Nephron progenitor cell (in vitro differentiated cells): ENCODE measurements around the gene CDKN2D.

Experiments
- DNase-seq: peaks from one replicate; pipeline ENCODE4 v3.0.0; 2021
- H3K27ac Mint-ChIP-seq: 2 replicates; pipeline ENCODE4 v1.8.0; 2021; ENCODE audit warnings: mild to moderate bottlenecking, moderate library complexity, mixed read lengths
- H3K27me3 Mint-ChIP-seq: 2 replicates; pipeline ENCODE4 v1.8.0; 2021; ENCODE audit warnings: mild to moderate bottlenecking, low read depth, mixed read lengths; ENCODE audit not compliant: poor library complexity
- H3K36me3 Mint-ChIP-seq: 2 replicates; pipeline ENCODE4 v1.8.0; 2021; ENCODE audit warnings: low read depth, mixed read lengths
- H3K4me1 Mint-ChIP-seq: 2 replicates; pipeline ENCODE4 v1.8.0; 2021; ENCODE audit warnings: mixed read lengths
- H3K4me3 Mint-ChIP-seq: 2 replicates; pipeline ENCODE4 v1.8.0; 2021; ENCODE audit warnings: mild to moderate bottlenecking, moderate library complexity, mixed read lengths
- H3K9me3 Mint-ChIP-seq: 2 replicates; pipeline ENCODE4 v1.8.0; 2021; ENCODE audit warnings: mild to moderate bottlenecking, moderate library complexity, mixed read lengths
- CTCF ChIP-seq: fragments of 200-600 bp; sonication (generic); IDR thresholded peaks from 2 replicates; pipeline ENCODE4 v1.5.0; 2021; ENCODE audit warnings: antibody characterized with exemption

Gene CDKN2D

GRCh38 chr19:10566408-10566657, 2.4 kb downstream of the CDKN2D start:
- Mint-ChIP-seq H3K4me1 (peaks cover 51% of the 10 kb centered on the region), H3K27ac (peak overlapping the region; percentile 12), H3K4me3 (peak overlapping the region; percentile 94), H3K27me3 (peaks cover 18% of the 10 kb centered on the region), H3K36me3 (peaks cover 2% of the 10 kb centered on the region), H3K9me3 (no peaks in the 10 kb centered on the region)
- TF ChIP-seq CTCF = no peak
- no peak for DNase-seq

DNA sequence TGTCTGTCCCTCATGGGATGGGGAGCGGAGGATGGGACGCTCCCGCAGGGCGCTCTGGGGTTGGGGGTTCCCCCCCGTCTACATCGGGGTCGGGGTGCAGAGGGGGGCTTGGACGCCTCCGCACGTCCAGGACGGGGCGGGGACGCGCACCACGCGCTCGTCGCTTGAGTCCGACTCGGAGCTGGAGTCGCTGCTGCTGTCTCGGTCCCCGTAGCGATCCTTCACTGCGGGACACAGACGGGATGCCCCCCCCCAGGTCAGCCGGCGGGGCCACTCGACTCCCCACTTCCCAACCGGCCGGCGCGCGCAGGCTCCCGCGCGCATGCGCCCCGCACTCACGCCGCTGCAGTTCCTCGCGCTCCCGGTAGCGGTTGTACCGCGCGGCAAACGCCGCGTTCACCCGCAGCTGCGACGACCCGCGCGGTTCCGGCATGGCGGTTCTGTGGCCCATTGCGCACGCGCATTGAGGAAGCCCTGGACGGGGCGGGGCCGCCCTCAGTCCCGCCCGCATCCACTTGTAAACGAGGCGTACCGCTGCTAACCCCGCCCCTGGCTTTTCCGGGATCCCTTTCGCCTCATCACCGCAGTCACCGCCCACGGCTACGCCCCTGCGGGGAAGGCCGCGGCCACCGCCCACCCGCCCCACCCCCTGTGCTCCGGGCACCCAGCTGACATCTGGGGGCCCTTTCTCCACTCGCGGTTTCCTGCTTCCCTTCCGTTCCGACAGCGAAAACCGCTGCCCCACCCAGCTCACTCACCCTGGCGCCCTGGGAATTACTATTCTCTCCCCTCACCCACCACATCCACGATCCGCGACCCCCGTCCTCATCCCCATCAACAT, 3.0 kb downstream of the CDKN2D start, which contains the start of gene KRI1:
TSS of gene KRI1 (minus strand) at position 444 of the 841 bp plus-strand sequence. CDS start at position 433, 11 bp downstream.
- Mint-ChIP-seq H3K9me3 (no peaks in the 10 kb centered on the region), H3K27me3 (peaks cover 18% of the 10 kb centered on the region), H3K4me3 (peak within 1 kb of the TSS; percentile 94), H3K27ac (peak within 1 kb of the TSS; percentile 78), H3K4me1 (peaks cover 50% of the 10 kb centered on the region), H3K36me3 (peaks cover 7% of the 10 kb centered on the region)
- peak; percentile 99 for DNase-seq
- peak; percentile 45 for TF ChIP-seq CTCF

DNA sequence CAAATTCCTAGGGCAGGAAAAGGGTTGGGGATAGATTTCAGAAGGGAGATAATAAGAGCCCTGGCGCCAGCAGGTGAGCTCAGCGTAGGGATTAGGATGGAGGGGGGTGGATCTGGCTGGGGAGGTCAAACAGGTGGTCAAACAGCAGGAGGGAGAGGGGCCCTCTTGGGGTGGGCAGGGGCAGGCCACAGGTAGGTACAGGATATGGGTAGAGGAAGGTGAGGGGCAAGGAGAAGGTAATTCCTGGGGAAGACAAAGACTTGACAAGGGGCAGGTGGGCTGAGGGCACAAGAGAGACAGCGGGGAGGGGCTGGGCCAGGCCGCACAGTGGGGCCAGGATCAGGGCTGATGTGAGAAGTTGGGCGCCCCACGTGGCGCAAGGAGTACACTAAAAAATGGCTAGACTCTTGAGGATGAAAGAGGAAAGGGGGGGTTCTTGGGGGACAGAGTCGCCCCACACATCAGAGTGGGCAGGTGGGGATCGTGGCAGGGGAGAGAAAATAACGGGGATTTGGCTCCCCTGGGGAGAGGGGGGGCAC, 3.7 kb downstream of the CDKN2D start:
- Mint-ChIP-seq H3K36me3 (peaks cover 14% of the 10 kb centered on the region), H3K27me3 (peaks cover 18% of the 10 kb centered on the region), H3K4me3 (peak overlapping the region; percentile 94), H3K9me3 (no peaks in the 10 kb centered on the region), H3K4me1 (peaks cover 46% of the 10 kb centered on the region), H3K27ac (peak overlapping the region; percentile 78)
- no peak for TF ChIP-seq CTCF
- peak; percentile 48 for DNase-seq

DNA sequence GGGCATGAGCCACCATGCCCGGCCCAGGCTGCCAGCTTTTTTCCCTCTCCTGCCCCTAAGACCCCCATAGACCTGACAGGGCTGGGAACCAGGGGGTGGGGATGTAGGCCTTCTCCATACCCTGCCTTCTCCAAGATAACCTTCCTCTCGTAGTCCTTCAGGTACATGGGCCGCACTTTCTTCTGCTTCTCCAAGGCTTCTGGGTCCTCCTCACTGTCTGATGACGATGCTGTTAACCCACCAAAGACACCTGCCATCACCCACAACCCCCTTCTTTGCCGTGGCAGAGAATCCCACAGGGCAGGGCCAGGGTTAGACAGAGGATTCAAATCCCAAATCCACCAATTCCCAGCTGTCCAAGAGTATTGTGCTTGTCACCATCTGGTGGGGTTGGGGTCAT, 6.2 kb downstream of the CDKN2D start:
- H3K4me1 Mint-ChIP-seq = peaks cover 27% of the 10 kb centered on the region
- no peak for DNase-seq
- H3K36me3 Mint-ChIP-seq = peaks cover 28% of the 10 kb centered on the region
- peaks cover 14% of the 10 kb centered on the region for H3K27me3 Mint-ChIP-seq
- H3K27ac Mint-ChIP-seq = no peak overlapping the region
- no peak overlapping the region for H3K4me3 Mint-ChIP-seq
- H3K9me3 Mint-ChIP-seq = no peaks in the 10 kb centered on the region
- no peak for TF ChIP-seq CTCF

- Mint-ChIP-seq H3K27me3 (peaks cover 2% of the 10 kb centered on the region), H3K9me3 (no peaks in the 10 kb centered on the region), H3K4me3 (no peak overlapping the region), H3K27ac (no peak overlapping the region), H3K4me1 (peaks cover 8% of the 10 kb centered on the region), H3K36me3 (peaks cover 32% of the 10 kb centered on the region)
- TF ChIP-seq CTCF = no peak
- no peak for DNase-seq
Measured at GRCh38 chr19:10560154-10560553, 8.6 kb downstream of the CDKN2D start.
